HEK293 (cell line): ENCODE results near the gene B4GALT2.

ENCODE experiments used
- GLIS1 ChIP-seq: fragments of 450-650 bp; formaldehyde crosslinking; IDR thresholded peaks from 2 replicates; pipeline ENCODE4 v1.5.1; 2016; ENCODE audit warnings: missing biosample characterization, missing genetic modification characterization
- KLF1 ChIP-seq: fragments of 450-650 bp; formaldehyde crosslinking; IDR thresholded peaks from 2 replicates; pipeline ENCODE4 v1.5.1; 2016; ENCODE audit warnings: missing biosample characterization, missing genetic modification characterization
- KLF10 ChIP-seq: fragments of 450-650 bp; IDR thresholded peaks from 2 replicates; pipeline ENCODE4 v1.5.1; 2018; ENCODE audit warnings: missing biosample characterization, mild to moderate bottlenecking, missing genetic modification characterization
- KLF16 ChIP-seq: fragments of 450-650 bp; formaldehyde crosslinking; IDR thresholded peaks from 2 replicates; pipeline ENCODE4 v1.5.1; 2017; ENCODE audit warnings: missing biosample characterization, missing genetic modification characterization
- OSR2 ChIP-seq: fragments of 450-650 bp; formaldehyde crosslinking; IDR thresholded peaks from 2 replicates; pipeline ENCODE4 v1.5.1; 2016; ENCODE audit warnings: missing biosample characterization, missing genetic modification characterization
- SP3 ChIP-seq: fragments of 450-650 bp; formaldehyde crosslinking; IDR thresholded peaks from 2 replicates; pipeline ENCODE4 v1.5.1; 2016; ENCODE audit warnings: missing biosample characterization, missing genetic modification characterization
- SP7 ChIP-seq: fragments of 450-650 bp; formaldehyde crosslinking; IDR thresholded peaks from 2 replicates; pipeline ENCODE4 v1.5.1; 2016; ENCODE audit warnings: missing biosample characterization, missing genetic modification characterization
- ZBTB8A ChIP-seq: fragments of 450-650 bp; formaldehyde crosslinking; IDR thresholded peaks from 2 replicates; pipeline ENCODE4 v1.5.1; 2016; ENCODE audit warnings: missing biosample characterization, missing genetic modification characterization
- ZFP69B ChIP-seq: fragments of 450-650 bp; formaldehyde crosslinking; IDR thresholded peaks from 2 replicates; pipeline ENCODE4 v1.5.1; 2016; ENCODE audit warnings: missing biosample characterization, missing genetic modification characterization
- ZNF140 ChIP-seq: fragments of 450-650 bp; formaldehyde crosslinking; IDR thresholded peaks from 2 replicates; pipeline ENCODE4 v1.5.1; 2016; ENCODE audit warnings: missing biosample characterization, missing genetic modification characterization
- ZNF157 ChIP-seq: fragments of 450-650 bp; formaldehyde crosslinking; IDR thresholded peaks from 2 replicates; pipeline ENCODE4 v1.5.1; 2016; ENCODE audit warnings: missing biosample characterization, missing genetic modification characterization
- ZNF24 ChIP-seq: fragments of 450-650 bp; formaldehyde crosslinking; IDR thresholded peaks from 2 replicates; pipeline ENCODE4 v1.5.1; 2016; ENCODE audit warnings: missing biosample characterization, missing genetic modification characterization
- ZNF341 ChIP-seq: fragments of 450-650 bp; formaldehyde crosslinking; IDR thresholded peaks from 2 replicates; pipeline ENCODE4; 2016; ENCODE audit warnings: low read depth, missing biosample characterization, missing genetic modification characterization
- ZNF610 ChIP-seq: fragments of 450-650 bp; formaldehyde crosslinking; IDR thresholded peaks from 2 replicates; pipeline ENCODE4 v1.5.1; 2016; ENCODE audit warnings: missing biosample characterization, missing genetic modification characterization, borderline replicate concordance
- ZXDB ChIP-seq: fragments of 450-650 bp; formaldehyde crosslinking; IDR thresholded peaks from 2 replicates; pipeline ENCODE4 v1.5.1; 2016; ENCODE audit warnings: missing biosample characterization, missing genetic modification characterization
- TF ChIP-seq, protein P1 (sequence below): fragments of 450-650 bp; formaldehyde crosslinking; IDR thresholded peaks from 2 replicates; pipeline ENCODE4 v1.5.1; 2016; ENCODE audit warnings: missing biosample characterization, missing genetic modification characterization, low read depth
- TF ChIP-seq, protein P2 (sequence below): fragments of 450-650 bp; formaldehyde crosslinking; IDR thresholded peaks from 2 replicates; pipeline ENCODE4 v1.5.1; 2016; ENCODE audit warnings: missing biosample characterization, missing genetic modification characterization
- TF ChIP-seq, protein P3 (sequence below): fragments of 450-650 bp; formaldehyde crosslinking; IDR thresholded peaks from 2 replicates; pipeline ENCODE4 v1.5.1; 2017; ENCODE audit warnings: missing biosample characterization, missing genetic modification characterization
- TF ChIP-seq, protein P4 (sequence below): fragments of 450-650 bp; formaldehyde crosslinking; IDR thresholded peaks from 2 replicates; pipeline ENCODE4 v1.5.1; 2016; ENCODE audit warnings: missing biosample characterization, missing genetic modification characterization
- TF ChIP-seq, protein P5 (sequence below): fragments of 450-650 bp; formaldehyde crosslinking; IDR thresholded peaks from 2 replicates; pipeline ENCODE4 v1.5.1; 2017; ENCODE audit warnings: missing biosample characterization, mild to moderate bottlenecking, missing genetic modification characterization, moderate library complexity

The B4GALT2 gene

DNA sequence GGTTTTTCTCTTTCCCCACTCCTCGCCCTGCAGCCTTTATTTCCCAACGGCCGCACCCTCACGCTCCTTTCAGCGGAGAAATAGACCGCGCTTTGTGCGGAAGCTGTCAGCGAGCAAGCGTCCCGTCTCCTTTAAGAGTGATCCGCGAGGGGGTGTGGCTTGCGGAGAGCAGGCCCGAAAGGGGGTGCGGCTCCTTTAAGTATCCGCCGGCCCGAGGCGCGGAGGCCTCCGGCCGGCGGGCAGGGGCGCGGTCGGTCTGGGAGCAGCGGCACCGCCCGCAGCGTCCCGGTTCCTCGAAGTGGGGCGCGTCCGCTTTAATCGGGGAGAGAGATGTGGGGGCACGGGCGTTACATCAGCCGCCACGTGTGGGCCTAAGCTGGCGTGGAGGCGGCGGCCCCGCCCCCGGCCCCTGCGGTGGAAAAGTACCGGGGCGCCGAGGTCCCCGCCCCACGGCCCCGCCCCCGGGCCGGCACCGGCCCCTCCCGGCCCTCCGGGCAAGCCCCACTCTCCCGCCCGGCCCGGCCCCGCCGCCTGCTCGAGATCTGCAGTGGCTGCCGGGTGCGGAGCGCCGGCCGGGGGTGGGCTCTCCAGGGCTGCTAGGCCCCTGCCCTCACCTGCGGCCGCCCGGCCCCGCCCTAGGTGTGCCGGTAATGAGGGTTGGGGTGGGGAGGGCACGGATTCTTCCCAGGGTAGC lies 51.0 kb downstream of the B4GALT2 start (continued):
- TF ChIP-seq OSR2 (tag by site-specific recombination): 0 out of 2 replicates have a peak, but pooled peaks have one; percentile 25
- no peak; the same call in 1 of the 2 replicates for TF ChIP-seq ZNF341 (tag by site-specific recombination)
- TF ChIP-seq, protein P1, sequence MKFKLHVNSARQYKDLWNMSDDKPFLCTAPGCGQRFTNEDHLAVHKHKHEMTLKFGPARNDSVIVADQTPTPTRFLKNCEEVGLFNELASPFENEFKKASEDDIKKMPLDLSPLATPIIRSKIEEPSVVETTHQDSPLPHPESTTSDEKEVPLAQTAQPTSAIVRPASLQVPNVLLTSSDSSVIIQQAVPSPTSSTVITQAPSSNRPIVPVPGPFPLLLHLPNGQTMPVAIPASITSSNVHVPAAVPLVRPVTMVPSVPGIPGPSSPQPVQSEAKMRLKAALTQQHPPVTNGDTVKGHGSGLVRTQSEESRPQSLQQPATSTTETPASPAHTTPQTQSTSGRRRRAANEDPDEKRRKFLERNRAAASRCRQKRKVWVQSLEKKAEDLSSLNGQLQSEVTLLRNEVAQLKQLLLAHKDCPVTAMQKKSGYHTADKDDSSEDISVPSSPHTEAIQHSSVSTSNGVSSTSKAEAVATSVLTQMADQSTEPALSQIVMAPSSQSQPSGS (tag by site-specific recombination): no peak
- TF ChIP-seq, protein P2, sequence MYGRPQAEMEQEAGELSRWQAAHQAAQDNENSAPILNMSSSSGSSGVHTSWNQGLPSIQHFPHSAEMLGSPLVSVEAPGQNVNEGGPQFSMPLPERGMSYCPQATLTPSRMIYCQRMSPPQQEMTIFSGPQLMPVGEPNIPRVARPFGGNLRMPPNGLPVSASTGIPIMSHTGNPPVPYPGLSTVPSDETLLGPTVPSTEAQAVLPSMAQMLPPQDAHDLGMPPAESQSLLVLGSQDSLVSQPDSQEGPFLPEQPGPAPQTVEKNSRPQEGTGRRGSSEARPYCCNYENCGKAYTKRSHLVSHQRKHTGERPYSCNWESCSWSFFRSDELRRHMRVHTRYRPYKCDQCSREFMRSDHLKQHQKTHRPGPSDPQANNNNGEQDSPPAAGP (tag by site-specific recombination): 0 out of 2 replicates have a peak, but pooled peaks have one; percentile 43
- TF ChIP-seq GLIS1: peak; percentile 61
- 0 out of 2 replicates have a peak, but pooled peaks have one; percentile 30 for TF ChIP-seq ZNF610 (tag by site-specific recombination)
- peak; percentile 99 for TF ChIP-seq KLF10
- peak; percentile 88; the same call in 1 of the 2 replicates for TF ChIP-seq KLF16
- TF ChIP-seq ZFP69B (tag by site-specific recombination): peak; percentile 76; the same call in 1 of the 2 replicates
- TF ChIP-seq, protein P3, sequence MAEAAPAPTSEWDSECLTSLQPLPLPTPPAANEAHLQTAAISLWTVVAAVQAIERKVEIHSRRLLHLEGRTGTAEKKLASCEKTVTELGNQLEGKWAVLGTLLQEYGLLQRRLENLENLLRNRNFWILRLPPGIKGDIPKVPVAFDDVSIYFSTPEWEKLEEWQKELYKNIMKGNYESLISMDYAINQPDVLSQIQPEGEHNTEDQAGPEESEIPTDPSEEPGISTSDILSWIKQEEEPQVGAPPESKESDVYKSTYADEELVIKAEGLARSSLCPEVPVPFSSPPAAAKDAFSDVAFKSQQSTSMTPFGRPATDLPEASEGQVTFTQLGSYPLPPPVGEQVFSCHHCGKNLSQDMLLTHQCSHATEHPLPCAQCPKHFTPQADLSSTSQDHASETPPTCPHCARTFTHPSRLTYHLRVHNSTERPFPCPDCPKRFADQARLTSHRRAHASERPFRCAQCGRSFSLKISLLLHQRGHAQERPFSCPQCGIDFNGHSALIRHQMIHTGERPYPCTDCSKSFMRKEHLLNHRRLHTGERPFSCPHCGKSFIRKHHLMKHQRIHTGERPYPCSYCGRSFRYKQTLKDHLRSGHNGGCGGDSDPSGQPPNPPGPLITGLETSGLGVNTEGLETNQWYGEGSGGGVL: peak; percentile 51
- no peak for TF ChIP-seq ZNF140 (tag by site-specific recombination)
- TF ChIP-seq ZNF157 (tag by site-specific recombination): no peak
- TF ChIP-seq, protein P4, sequence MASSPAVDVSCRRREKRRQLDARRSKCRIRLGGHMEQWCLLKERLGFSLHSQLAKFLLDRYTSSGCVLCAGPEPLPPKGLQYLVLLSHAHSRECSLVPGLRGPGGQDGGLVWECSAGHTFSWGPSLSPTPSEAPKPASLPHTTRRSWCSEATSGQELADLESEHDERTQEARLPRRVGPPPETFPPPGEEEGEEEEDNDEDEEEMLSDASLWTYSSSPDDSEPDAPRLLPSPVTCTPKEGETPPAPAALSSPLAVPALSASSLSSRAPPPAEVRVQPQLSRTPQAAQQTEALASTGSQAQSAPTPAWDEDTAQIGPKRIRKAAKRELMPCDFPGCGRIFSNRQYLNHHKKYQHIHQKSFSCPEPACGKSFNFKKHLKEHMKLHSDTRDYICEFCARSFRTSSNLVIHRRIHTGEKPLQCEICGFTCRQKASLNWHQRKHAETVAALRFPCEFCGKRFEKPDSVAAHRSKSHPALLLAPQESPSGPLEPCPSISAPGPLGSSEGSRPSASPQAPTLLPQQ: peak; percentile 90
- TF ChIP-seq ZXDB: peak; percentile 93
- peak; percentile 7; the same call in 1 of the 2 replicates for TF ChIP-seq SP7 (tag by site-specific recombination)
- TF ChIP-seq ZBTB8A: no peak; the same call in 1 of the 2 replicates
- peak; percentile 76 for TF ChIP-seq SP3 (tag by site-specific recombination)
- TF ChIP-seq, protein P5, sequence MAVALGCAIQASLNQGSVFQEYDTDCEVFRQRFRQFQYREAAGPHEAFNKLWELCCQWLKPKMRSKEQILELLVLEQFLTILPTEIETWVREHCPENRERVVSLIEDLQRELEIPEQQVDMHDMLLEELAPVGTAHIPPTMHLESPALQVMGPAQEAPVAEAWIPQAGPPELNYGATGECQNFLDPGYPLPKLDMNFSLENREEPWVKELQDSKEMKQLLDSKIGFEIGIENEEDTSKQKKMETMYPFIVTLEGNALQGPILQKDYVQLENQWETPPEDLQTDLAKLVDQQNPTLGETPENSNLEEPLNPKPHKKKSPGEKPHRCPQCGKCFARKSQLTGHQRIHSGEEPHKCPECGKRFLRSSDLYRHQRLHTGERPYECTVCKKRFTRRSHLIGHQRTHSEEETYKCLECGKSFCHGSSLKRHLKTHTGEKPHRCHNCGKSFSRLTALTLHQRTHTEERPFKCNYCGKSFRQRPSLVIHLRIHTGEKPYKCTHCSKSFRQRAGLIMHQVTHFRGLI: 0 out of 2 replicates have a peak, but pooled peaks have one; percentile 33
- peak; percentile 91 for TF ChIP-seq KLF1
- TF ChIP-seq ZNF24: 0 out of 2 replicates have a peak, but pooled peaks have one; percentile 9
